GM18951 (cell line): Measurements from ENCODE around the gene ATP8B3.

Experiments used
- POLR2A ChIP-seq: IDR thresholded peaks from 4 replicates; pipeline ENCODE4 v1.6.1; 2011; ENCODE audit warnings: mild to moderate bottlenecking; ENCODE audit not compliant: insufficient read length, insufficient read depth; ENCODE audit errors: extremely low read depth
- in situ Hi-C: fragments of 300-500 bp; cut with MboI; formaldehyde crosslinking; loops from one replicate; pipeline ENCODE4 v1.12.0; 2022; ENCODE audit warnings: low sequenced_read_pairs, mixed read lengths, inconsistent platforms; ENCODE audit not compliant: unreplicated experiment

ATP8B3 gene

GRCh38 chr19:1749373-1750342 is 62.4 kb downstream of the ATP8B3 start:
- no peak for TF ChIP-seq POLR2A
- in situ Hi-C loops: no loop called here

DNA sequence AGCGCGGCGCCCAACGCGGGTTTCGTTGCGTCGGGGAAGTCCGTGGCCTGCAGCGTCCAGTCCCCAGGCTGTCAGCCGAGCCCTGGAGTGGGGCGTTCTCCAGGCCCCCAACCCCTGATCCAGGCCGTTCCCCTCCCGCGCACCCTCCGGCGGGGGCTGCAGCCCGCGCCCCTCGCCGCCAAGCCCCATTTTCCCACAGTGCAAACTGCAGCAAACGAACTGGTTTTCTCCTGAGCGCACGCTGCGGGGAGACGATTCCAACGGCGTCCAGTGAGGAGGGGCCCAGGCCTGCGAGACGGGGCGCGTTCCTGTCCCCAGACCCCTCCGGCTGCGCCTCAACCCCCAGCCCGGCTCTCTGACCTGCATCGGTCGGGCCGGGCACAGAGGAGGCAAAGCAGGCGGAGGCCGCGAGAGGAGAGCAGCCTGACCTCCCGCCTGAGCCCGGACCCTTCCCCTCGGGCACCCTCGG is 63.2 kb downstream of the ATP8B3 start:
- in situ Hi-C loops: no loop called here
- TF ChIP-seq POLR2A: no peak

- in situ Hi-C loops: no loop called here
- TF ChIP-seq POLR2A: no peak
Measured at GRCh38 chr19:1748115-1748872, 63.8 kb downstream of the ATP8B3 start.

DNA sequence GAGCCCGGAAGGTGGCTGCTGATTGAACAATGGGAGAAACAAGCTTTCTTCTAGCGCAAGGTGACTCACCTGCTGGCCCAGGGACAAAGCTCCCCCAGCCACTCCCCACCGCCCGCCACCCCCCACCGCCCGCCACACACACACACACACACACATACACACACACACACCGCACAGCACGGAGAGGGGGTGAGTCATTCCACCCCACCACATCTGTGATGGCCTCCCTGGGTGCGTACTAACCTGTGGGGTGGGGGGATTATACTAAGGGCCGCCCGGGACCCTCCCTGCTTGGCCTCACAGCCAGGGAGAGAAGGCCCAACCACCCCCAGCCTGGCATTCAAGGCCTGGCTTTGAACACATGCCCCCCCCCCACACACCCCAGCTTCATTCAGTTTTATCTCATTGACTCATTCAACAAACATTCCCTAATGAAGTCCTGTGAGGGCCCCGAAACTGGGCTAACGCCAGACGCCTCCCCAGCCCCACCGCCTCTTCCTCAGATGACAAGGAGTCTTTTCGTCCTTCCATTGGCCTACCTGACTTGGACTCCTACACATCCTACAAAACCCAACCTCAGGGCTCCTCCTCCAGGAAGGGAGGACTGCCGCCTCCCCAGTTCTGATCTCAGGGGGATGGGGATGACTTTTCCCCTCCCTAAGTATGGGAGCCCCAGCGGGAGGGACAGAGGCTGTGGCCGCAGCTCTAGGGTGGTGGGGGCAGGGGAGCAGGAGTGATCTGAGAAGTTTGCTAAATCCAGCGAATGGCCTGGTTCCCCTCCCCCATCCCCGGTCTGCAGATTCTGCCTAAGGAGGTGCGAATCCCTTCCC is 64.6 kb downstream of the ATP8B3 start:
- TF ChIP-seq POLR2A: no peak
- in situ Hi-C loops: no loop called here

- in situ Hi-C loops: no loop called here
- no peak for TF ChIP-seq POLR2A
Measured at GRCh38 chr19:1746401-1747284, 65.4 kb downstream of the ATP8B3 start.

DNA sequence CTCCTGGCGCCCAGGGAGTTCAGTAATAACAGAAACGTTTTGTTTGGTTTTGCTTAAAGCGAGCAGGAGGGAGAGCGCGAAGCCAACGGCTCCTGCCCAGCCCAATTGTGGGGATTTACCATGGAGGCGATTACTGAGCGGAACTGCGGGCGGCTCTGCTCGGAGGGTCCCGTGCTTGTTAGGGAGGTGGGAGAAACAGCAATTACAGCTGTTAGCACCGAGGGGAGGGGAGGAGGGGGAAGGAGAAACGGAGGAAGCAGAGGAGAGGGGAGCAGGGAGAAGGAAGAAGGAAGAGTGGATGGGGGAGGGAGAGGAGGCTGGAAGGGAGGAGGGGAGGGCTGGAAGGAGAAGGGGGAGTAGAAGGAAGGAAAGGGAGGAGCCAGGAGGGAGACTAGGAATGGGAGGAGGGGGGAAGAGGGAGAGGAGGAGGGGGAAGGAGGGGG is 66.5 kb downstream of the ATP8B3 start:
- no peak for TF ChIP-seq POLR2A
- in situ Hi-C loops: no loop called here

DNA sequence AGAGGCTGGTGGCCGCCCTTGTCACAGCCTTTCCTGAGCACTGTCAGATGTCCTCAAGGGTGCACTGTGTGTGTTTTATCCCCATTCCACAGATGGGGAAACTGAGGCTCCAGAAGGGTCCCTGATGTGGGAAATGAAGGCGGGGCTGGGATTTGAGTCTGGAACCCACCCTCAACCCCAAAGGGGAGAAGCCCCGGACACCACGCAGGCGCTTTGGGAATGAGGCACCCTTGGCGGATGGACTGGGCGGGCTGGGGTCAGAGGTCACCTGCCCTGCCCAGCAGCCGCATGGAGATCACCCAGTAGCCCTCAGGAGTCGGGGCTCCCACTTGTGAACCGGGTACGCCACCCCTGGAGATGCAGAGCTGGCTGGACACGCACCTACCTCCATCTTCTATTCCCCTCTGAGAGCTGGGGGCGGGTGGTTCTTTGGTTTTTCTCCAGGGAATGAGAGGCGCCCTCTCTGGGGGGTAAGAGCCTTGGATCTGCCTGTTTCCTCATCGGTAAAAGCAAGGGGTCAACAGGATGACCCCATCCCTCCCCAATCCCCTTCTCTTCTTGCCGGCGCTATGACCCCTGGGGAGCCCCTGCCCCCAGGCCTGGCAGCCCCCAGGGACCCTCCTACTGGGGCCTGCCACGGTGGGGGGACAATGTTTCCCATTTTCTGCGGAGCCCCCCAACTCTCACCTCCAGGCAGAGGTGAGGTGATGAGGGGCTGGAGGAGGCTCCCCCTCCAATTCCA is 67.1 kb downstream of the ATP8B3 start:
- TF ChIP-seq POLR2A: no peak
- in situ Hi-C loops: no loop called here

GRCh38 chr19:1744133-1744665 is 67.9 kb downstream of the ATP8B3 start:
- in situ Hi-C loops: no loop called here
- TF ChIP-seq POLR2A: no peak

DNA sequence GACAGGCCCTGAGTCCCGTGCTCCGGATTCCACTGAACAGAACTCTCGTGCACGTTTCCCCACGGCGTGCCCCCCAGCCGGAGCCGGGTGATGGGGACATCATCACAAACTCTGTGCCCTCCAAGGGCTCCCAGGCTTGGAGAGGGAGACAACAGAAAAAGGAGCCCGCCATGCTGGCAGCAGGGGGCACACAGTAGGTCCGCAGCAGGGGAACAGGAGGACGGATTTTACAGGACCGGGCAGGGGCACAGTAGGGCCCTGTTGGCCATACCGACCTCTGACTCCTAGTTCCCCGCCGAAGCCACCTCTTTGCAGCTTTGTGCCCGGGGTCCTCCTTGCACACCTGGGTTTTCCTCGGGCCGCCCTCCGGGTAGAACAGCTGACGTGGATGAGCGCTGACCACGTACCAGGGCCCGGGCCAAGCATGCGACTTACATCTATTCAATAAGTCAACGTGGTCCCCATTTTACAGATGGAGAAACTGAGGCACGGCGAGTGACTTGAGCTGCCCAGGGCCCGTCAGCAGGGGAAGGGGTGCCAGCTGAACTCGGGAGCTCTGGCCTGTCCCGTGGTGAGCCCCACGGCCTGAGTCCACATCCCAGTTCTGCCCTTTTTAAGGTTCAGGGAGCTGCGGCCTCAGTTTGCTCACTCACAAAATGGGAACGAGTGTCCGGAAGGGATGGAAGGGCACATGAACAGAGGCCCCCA is 68.9 kb downstream of the ATP8B3 start:
- in situ Hi-C loops: no loop called here
- TF ChIP-seq POLR2A: no peak

DNA sequence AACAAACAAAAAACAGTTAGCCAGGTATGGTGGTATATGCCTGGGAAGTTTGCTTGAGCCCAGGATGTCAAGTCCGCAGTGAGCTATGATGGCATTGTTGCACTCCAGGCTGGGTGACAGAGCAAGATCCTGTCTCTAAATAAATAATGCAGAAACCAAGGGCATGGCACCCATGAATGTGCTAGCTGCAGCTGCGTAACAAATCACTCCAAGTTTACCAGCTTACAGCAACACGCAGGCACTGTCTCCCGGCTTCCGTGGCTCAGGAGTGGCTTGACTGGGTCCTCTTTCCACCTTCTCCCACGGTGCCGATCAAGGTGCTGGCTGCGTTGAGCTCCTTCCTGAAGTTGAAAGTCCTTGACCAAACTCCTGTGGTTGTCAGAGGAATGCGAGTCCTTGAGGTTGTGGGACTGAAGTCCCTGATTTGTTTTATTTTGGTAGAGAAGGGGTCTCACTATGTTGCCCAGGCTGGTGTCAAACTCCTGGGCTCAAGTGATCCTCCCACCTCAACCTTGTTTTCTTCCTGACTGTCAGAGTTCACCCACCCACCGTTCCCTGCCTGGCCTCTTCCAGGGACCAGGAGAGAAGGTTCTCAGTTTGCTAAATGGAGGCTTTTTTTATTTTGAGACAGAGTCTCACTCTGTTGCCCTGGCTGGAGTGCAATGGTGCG is 72.0 kb downstream of the ATP8B3 start:
- in situ Hi-C loops: no loop called here
- TF ChIP-seq POLR2A: no peak
